Thoracic aorta (tissue), 2 donors: ENCODE measurements around the gene CHST13. TPM values are rescaled to one million over a fixed set of nuclear protein-coding genes. Genes with fewer than 3 reads are reported as not detected.

Experiments
- ATAC-seq: fragments of 150-250 bp; one replicate; pipeline ENCODE4 v1.8.0; 2017; ENCODE audit warnings: low read depth; ENCODE audit not compliant: insufficient number of reproducible peaks, low FRiP score
- DNase-seq: peaks from one replicate; pipeline ENCODE4 v3.0.0-alpha.2; 2020; ENCODE audit warnings: low spot score
- H3K27ac ChIP-seq, 2 donors: fragments of 200-600 bp; sonication (generic); 1 replicate in 1 of 2; 2 replicates in 1 of 2; pipeline ENCODE4 v1.5.1; 2016; ENCODE audit warnings: mild to moderate bottlenecking in 2 of 2, moderate library complexity in 2 of 2
- H3K27me3 ChIP-seq: fragments of 200-600 bp; sonication (generic); replicated peaks from 2 replicates; pipeline ENCODE4 v1.6.0; 2016; ENCODE audit warnings: mild to moderate bottlenecking; ENCODE audit not compliant: insufficient read depth
- H3K36me3 ChIP-seq: fragments of 200-600 bp; sonication (generic); one replicate; pipeline ENCODE4 v1.5.1; 2016
- H3K4me1 ChIP-seq, 2 donors: fragments of 200-600 bp; sonication (generic); 1 replicate in 1 of 2; 2 replicates in 1 of 2; pipeline versions ENCODE4 v1.5.1 to v1.6.0; 2016; ENCODE audit warnings: low read depth in 2 of 2, mild to moderate bottlenecking in 1 of 2; ENCODE audit not compliant: control insufficient read depth in 1 of 2
- H3K4me3 ChIP-seq: fragments of 200-600 bp; sonication (generic); 2 replicates; pipeline ENCODE4 v1.5.1; 2016; ENCODE audit warnings: mild to moderate bottlenecking
- H3K9me3 ChIP-seq: fragments of 200-600 bp; sonication (generic); 2 replicates; pipeline ENCODE4 v1.5.1; 2016
- total RNA-seq, 2 donors: library from RNA; depleted of rRNA; stranded (reverse); fragments of >200 nt; gene quantifications; one replicate each; pipeline versions ENCODE4 v1.1.0 to v1.2.3, GENCODE V29; 2016
- TF ChIP-seq, protein P1 (sequence below): fragments of 200-600 bp; sonication (generic); IDR thresholded peaks from one replicate; pipeline ENCODE4 v1.5.1; 2019; ENCODE audit warnings: antibody characterized with exemption

Gene CHST13
- total RNA-seq, 2 donors from 2014 or later = not detected

DNA sequence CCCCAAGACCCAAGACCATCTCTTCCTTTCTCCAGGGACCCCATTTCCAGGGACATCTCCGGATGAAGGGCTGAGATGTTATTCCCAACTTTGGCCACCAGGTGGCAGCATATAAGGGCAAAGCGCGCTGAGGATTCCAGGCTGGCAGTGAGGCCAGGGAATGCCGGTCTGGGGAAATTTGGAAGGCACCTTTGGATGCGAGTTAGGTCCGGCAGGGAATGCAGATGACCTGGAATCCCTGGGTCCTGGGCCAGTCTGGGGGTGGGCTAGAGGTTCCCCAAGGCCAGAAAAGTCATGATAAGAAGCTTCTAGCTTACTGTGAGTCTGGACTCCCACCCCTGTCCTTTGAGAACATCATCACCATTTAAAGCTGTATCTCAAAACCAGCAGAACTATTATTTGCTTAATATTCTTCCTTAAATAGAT is 1.6 kb upstream of the CHST13 start:
- H3K4me3 ChIP-seq = no peak overlapping the region
- DNase-seq = no peak
- H3K36me3 ChIP-seq = no peaks in the 10 kb centered on the region
- H3K27ac ChIP-seq = no peak overlapping the region
- TF ChIP-seq, protein P1, sequence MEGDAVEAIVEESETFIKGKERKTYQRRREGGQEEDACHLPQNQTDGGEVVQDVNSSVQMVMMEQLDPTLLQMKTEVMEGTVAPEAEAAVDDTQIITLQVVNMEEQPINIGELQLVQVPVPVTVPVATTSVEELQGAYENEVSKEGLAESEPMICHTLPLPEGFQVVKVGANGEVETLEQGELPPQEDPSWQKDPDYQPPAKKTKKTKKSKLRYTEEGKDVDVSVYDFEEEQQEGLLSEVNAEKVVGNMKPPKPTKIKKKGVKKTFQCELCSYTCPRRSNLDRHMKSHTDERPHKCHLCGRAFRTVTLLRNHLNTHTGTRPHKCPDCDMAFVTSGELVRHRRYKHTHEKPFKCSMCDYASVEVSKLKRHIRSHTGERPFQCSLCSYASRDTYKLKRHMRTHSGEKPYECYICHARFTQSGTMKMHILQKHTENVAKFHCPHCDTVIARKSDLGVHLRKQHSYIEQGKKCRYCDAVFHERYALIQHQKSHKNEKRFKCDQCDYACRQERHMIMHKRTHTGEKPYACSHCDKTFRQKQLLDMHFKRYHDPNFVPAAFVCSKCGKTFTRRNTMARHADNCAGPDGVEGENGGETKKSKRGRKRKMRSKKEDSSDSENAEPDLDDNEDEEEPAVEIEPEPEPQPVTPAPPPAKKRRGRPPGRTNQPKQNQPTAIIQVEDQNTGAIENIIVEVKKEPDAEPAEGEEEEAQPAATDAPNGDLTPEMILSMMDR = peak; percentile 95
- H3K27me3 ChIP-seq = no peaks in the 10 kb centered on the region
- H3K4me1 ChIP-seq = peaks cover 4 to 16% of the 10 kb centered on the region in 2 donors
- H3K9me3 ChIP-seq = no peaks in the 10 kb centered on the region
- no peak for ATAC-seq

DNA sequence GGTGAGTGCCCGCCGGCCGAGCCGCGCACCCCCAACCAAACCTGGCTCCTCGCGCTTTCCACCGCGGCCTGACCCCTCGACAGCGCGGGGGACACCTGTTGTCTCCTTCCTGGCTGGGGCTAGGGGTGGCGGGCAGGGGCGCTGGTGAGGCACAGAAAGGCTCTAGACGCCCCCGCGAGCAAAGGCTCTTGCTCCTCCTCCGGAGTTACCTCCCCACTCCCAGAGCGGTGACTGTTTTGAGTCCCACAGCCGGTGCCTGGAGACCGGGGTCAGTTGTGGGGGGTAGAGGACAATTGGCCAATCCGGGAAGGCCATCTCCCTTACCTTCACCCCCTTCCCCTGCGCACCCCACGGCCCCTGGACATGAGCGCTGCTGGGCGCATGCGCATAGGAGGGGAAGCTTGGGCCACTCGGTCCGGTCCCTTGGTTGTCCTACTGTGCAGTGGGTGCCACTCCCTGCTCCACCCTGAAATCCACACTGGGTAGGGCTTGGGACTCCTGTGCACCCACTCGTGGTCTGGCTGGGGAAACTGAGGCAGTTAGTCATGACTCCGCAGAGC is 554 bp downstream of the CHST13 start:
- H3K4me1 ChIP-seq = peaks cover 4 to 16% of the 10 kb centered on the region in 2 donors
- H3K9me3 ChIP-seq = no peaks in the 10 kb centered on the region
- H3K36me3 ChIP-seq = no peaks in the 10 kb centered on the region
- TF ChIP-seq, protein P1 = no peak
- ATAC-seq (no peak), DNase-seq (no peak)
- H3K27me3 ChIP-seq = no peaks in the 10 kb centered on the region
- no peak overlapping the region for H3K27ac ChIP-seq
- H3K4me3 ChIP-seq = peak overlapping the region; percentile 72

DNA sequence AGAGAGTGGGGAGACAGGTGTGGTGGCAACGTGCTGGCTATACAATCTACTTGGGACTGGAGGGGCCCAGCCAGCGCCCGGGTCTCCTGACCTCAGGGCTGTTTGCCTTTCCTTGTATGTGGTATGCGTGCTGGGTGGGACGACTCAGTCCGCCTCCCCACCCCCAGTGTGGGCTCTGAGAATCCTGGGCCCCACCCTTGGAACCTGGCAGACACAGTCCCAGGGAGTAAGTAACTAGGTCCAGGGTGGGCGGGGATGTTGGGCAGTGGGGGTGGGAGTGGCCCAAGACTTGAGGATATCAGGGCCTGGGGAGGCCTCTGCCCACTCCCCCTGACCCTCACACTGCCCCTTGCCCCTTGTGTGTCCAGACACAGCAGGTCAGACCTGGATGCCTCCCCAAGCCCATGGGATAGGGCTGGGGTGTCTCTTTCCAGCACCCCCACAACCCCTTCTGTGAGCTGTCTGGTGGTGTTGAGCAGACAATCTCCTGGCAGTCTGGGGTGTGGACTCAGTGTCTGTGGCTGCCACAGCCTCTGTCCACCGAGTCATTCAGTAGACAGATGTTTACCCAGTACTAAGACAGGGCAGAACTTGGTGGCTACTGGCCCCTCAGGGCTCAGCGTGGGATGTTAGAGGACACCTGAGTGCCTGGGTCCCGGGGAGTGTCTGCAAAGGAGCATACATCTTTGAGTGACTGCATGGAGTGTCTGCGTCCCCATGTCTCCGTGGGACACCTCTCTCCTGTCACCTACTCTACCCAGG is 1.3 kb downstream of the CHST13 start:
- Histone ChIP-seq H3K4me3 (no peak overlapping the region), H3K4me1 (peaks cover 4 to 16% of the 10 kb centered on the region in 2 donors), H3K27ac (no peak overlapping the region), H3K9me3 (no peaks in the 10 kb centered on the region), H3K36me3 (no peaks in the 10 kb centered on the region), H3K27me3 (no peaks in the 10 kb centered on the region)
- ATAC-seq (no peak), DNase-seq (no peak)
- TF ChIP-seq, protein P1 = no peak

DNA sequence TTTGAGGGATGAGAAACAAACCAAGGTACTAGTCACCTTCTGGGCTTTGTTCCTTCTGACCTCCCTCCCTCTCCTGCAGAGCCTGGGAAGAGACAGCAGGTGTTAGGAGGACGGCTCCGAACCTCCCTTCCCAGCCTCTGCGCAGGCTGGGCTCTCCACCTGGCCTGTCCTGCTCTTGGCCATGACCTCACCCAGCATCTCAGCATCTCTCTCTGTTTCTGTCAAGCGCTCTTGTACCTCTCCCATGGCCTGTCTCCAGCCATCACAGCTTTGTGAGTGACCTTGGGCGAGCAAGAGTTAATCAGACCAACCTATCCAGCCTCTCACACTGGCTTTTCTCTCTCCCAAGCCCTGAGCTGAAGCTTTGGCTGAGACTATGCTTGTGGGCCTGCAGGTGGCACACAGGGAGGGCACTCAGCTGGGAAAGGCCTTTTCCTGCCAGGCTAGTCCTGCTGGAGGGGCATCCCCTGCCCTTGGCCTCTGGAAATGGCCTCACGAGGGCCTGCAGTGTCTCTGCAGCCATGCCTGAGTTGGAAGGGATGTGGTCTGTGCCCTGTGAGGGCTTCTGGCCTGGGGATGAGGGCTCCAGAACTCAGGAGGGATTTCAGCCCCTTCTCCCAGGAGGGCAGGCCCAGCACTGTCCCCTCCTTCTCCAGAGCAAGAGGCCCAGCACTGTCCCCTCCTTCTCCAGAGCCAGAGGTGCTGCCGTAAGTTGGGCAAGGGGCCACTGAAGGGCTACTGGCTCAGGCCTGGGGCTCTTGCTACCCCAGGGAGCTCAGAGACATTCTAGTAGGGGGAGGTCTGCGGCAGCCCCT is 2.1 kb downstream of the CHST13 start:
- no peak overlapping the region for H3K27ac ChIP-seq
- DNase-seq (no peak), ATAC-seq (no peak)
- no peaks in the 10 kb centered on the region for H3K9me3 ChIP-seq
- H3K36me3 ChIP-seq = no peaks in the 10 kb centered on the region
- peaks cover 4 to 16% of the 10 kb centered on the region in 2 donors for H3K4me1 ChIP-seq
- no peak overlapping the region for H3K4me3 ChIP-seq
- H3K27me3 ChIP-seq = no peaks in the 10 kb centered on the region
- TF ChIP-seq, protein P1 = no peak

DNA sequence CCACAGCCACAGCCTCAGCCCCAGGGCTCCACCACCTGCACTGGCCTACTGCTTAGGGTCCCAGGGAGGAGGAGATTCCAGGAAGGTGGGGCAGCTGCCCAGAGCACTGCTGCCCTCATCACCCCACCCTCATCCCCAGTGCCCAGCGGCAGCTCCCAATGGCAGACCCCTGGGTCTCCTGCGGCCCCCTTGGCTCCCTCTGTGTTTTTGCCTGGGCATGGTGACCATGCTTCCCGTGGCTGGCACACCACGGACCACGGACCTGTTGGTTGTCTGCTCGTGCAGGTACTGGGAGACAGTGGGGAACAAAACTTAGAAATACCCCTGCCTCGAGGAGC is 2.7 kb downstream of the CHST13 start:
- Histone ChIP-seq H3K36me3 (no peaks in the 10 kb centered on the region), H3K27me3 (no peaks in the 10 kb centered on the region), H3K9me3 (no peaks in the 10 kb centered on the region), H3K4me1 (peaks cover 4 to 16% of the 10 kb centered on the region in 2 donors), H3K27ac (no peak overlapping the region), H3K4me3 (no peak overlapping the region)
- TF ChIP-seq, protein P1 = no peak
- no peak for DNase-seq
- ATAC-seq = no peak
